Kidney glomerular epithelial cell (primary cell): ENCODE data around the gene UNC5CL.
A peak's percentile ranks its signal among the peaks of the same experiment; 100 is the strongest.

Experiments used
- DNase-seq: peaks from one replicate; lab custom pipeline; 2025; lab: John Stamatoyannopoulos, UW

The UNC5CL gene

GRCh38 chr6:41006217-41006616, 32.8 kb downstream of the UNC5CL start:
- peak; percentile 61 for DNase-seq

GRCh38 chr6:41002168-41002567, 36.9 kb downstream of the UNC5CL start:
- no peak for DNase-seq

GRCh38 chr6:41000248-41000647, 38.8 kb downstream of the UNC5CL start:
- DNase-seq, result no peak

- DNase-seq, result peak; percentile 16
Measured at GRCh38 chr6:40999569-40999968, 39.5 kb downstream of the UNC5CL start.

GRCh38 chr6:40998661-40999060, 40.4 kb downstream of the UNC5CL start:
- no peak for DNase-seq

- DNase-seq, result peak; percentile 90
Measured at GRCh38 chr6:40997234-40997957, 41.6 kb downstream of the UNC5CL start.

GRCh38 chr6:40996591-40997233, 42.3 kb downstream of the UNC5CL start:
- no peak for DNase-seq

GRCh38 chr6:40992746-40993145, 46.3 kb downstream of the UNC5CL start:
- DNase-seq, result no peak

- DNase-seq, result no peak
Measured at GRCh38 chr6:40990301-40990700, 48.7 kb downstream of the UNC5CL start.

- DNase-seq, result no peak
Measured at GRCh38 chr6:40989204-40990169, 49.5 kb downstream of the UNC5CL start.

- DNase-seq, result no peak
Measured at GRCh38 chr6:40988634-40989033, 50.4 kb downstream of the UNC5CL start.

GRCh38 chr6:40986921-40987819, 51.9 kb downstream of the UNC5CL start:
- DNase-seq, result no peak

GRCh38 chr6:40986364-40986763, 52.7 kb downstream of the UNC5CL start:
- DNase-seq, result peak; percentile 37

- no peak for DNase-seq
Measured at GRCh38 chr6:40983752-40984151, 55.3 kb downstream of the UNC5CL start.

GRCh38 chr6:40982917-40983316, 56.1 kb downstream of the UNC5CL start:
- no peak for DNase-seq

GRCh38 chr6:40978687-40979289, 60.2 kb downstream of the UNC5CL start:
- no peak for DNase-seq

GRCh38 chr6:40977695-40978094, 61.3 kb downstream of the UNC5CL start:
- DNase-seq, result no peak

GRCh38 chr6:40977085-40977484, 61.9 kb downstream of the UNC5CL start:
- no peak for DNase-seq
